ENCODE data around the gene FER. TPM values are rescaled to one million over a fixed set of nuclear protein-coding genes. Genes with fewer than 3 reads are reported as not detected.
"Not testable (repeated sequence)": the region's sequence is repeated elsewhere in the genome, so short reads cannot be mapped to it uniquely, and the experiment has no call there.

The FER gene
- total RNA-seq, 1 experiment from 2014 or later = 18.0 TPM

DNA sequence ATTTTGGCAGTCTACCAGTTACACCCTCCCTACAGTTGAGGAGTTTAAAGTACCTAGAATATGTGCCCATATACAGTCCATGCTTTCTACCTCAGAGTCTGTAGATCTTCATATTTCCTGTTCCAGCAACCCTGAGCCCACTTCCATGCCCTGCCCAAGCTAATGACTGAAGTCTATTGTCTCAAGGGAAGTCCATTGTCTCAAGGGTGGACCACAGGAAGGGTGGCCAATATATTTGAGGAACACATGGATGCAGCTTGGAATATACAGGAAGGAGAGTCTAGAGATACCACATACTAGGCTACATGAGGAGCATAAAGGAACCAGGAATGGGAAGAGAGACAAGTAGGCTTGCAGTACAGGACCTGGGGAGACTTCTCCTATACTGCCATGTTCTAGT, 274.4 kb downstream of the FER start:
- Histone ChIP-seq H3K9me3 (ENCODE audit: control insufficient read depth, low read depth, low read length) (no peaks in the 10 kb centered on the region), H2BK20ac (ENCODE audit: low read depth, low read length, poor library complexity, severe bottlenecking) (no peak overlapping the region), H2BK15ac (ENCODE audit: low read depth, low read length) (no peak overlapping the region), H3T11ph (ENCODE audit: low read length) (no peak overlapping the region), H3K23me2 (ENCODE audit: insufficient read length, low read depth, low read length, poor library complexity, severe bottlenecking) (no peaks in the 10 kb centered on the region), H2BK120ac (ENCODE audit: low read depth, low read length, poor library complexity, severe bottlenecking) (no peak overlapping the region), H3K18ac (ENCODE audit: insufficient read length, low read depth, low read length) (no peak overlapping the region), H4K8ac (replicated peaks; ENCODE audit: insufficient read length, low read depth, low read length) (no peak overlapping the region), H3K27ac (ENCODE audit: insufficient read length, low read depth, low read length) (no peak overlapping the region), H3K4me1 (ENCODE audit: insufficient read depth, low read length) (no peaks in the 10 kb centered on the region), H3K4ac (ENCODE audit: low read depth, low read length) (no peak overlapping the region), H3K9ac (ENCODE audit: extremely low read depth, insufficient read length, low read length) (no peak overlapping the region), H3K79me1 (ENCODE audit: insufficient read depth, low read depth, low read length, poor library complexity, severe bottlenecking) (no peaks in the 10 kb centered on the region), H2BK12ac (ENCODE audit: insufficient read length, low read depth, low read length) (no peak overlapping the region), H3K4me2 (ENCODE audit: insufficient read depth, insufficient read length, low read length) (no peak overlapping the region), H3K27me3 (ENCODE audit: insufficient read depth, low read length) (no peaks in the 10 kb centered on the region), H3K56ac (ENCODE audit: insufficient read length, low read depth, low read length) (no peak overlapping the region), H4K20me1 (ENCODE audit: control insufficient read depth, insufficient read depth, insufficient read length) (no peaks in the 10 kb centered on the region), H3K23ac (ENCODE audit: insufficient read length, low read depth, low read length) (no peak overlapping the region), H3K79me2 (ENCODE audit: insufficient read depth, low read length) (no peaks in the 10 kb centered on the region), H4K5ac (ENCODE audit: insufficient read length, low read depth, low read length) (no peak overlapping the region), H2AFZ (ENCODE audit: low read length) (no peak overlapping the region), H2BK5ac (ENCODE audit: insufficient read length, low read length) (no peak overlapping the region), H3K14ac (ENCODE audit: insufficient read depth, low read length) (no peak overlapping the region), H4K91ac (ENCODE audit: insufficient read length, low read depth, low read length) (no peak overlapping the region), H2AK5ac (ENCODE audit: insufficient read length, low read length) (no peak overlapping the region)
- no peak overlapping the region for H3K27ac Mint-ChIP-seq
- TF ChIP-seq, protein P1, sequence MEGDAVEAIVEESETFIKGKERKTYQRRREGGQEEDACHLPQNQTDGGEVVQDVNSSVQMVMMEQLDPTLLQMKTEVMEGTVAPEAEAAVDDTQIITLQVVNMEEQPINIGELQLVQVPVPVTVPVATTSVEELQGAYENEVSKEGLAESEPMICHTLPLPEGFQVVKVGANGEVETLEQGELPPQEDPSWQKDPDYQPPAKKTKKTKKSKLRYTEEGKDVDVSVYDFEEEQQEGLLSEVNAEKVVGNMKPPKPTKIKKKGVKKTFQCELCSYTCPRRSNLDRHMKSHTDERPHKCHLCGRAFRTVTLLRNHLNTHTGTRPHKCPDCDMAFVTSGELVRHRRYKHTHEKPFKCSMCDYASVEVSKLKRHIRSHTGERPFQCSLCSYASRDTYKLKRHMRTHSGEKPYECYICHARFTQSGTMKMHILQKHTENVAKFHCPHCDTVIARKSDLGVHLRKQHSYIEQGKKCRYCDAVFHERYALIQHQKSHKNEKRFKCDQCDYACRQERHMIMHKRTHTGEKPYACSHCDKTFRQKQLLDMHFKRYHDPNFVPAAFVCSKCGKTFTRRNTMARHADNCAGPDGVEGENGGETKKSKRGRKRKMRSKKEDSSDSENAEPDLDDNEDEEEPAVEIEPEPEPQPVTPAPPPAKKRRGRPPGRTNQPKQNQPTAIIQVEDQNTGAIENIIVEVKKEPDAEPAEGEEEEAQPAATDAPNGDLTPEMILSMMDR (conservative IDR thresholded peaks at IDR 0.05) = no peak
- no peak for DNase-seq
- H3K27me3 Mint-ChIP-seq (ENCODE audit: low read depth) = no peaks in the 10 kb centered on the region
- no peaks in the 10 kb centered on the region for H3K4me1 Mint-ChIP-seq
- peaks cover 3 to 10% (median 8%) of the 10 kb centered on the region in 3 experiments; a peak in 6 of 7 replicates for H3K36me3 Mint-ChIP-seq (ENCODE audit: insufficient read depth in 1 of 3, low read depth in 3 of 3)
- peaks cover 0 to 3% of the 10 kb centered on the region in 2 experiments; a peak in 2 of 5 replicates for H3K9me3 Mint-ChIP-seq
- H3K4me3 Mint-ChIP-seq = no peak overlapping the region

DNA sequence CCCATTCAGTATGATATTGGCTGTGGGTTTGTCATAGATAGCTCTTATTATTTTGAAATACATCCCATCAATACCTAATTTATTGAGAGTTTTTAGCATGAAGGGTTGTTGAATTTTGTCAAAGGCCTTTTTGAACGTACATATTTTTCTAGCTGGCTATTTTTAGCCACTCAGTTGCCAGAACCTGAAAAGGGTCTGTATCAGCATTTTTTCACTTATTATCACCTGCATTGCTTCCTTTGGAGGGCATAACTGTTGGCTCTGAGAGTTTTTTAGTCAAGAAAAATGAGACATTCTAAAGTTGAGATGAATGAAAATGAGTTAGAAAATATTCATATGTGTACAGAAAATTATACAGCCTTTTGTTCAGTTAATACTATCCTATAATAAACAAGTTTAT, 278.0 kb downstream of the FER start:
- not testable (repeated sequence) for H3K4me1 Mint-ChIP-seq; H2BK15ac ChIP-seq (ENCODE audit: low read depth, low read length); H3K79me2 ChIP-seq (ENCODE audit: insufficient read depth, low read length); H4K5ac ChIP-seq (ENCODE audit: insufficient read length, low read depth, low read length); H3K23ac ChIP-seq (ENCODE audit: insufficient read length, low read depth, low read length); H3K56ac ChIP-seq (ENCODE audit: insufficient read length, low read depth, low read length); H3K27me3 ChIP-seq (ENCODE audit: insufficient read depth, low read length); H3K4me3 Mint-ChIP-seq; H3K9me3 Mint-ChIP-seq; DNase-seq; H3K27ac Mint-ChIP-seq; H2AFZ ChIP-seq (ENCODE audit: low read length); H2BK12ac ChIP-seq (ENCODE audit: insufficient read length, low read depth, low read length); H4K91ac ChIP-seq (ENCODE audit: insufficient read length, low read depth, low read length); H3K9ac ChIP-seq (ENCODE audit: extremely low read depth, insufficient read length, low read length); H3K9me3 ChIP-seq (ENCODE audit: control insufficient read depth, low read depth, low read length); H3K27ac ChIP-seq (ENCODE audit: insufficient read length, low read depth, low read length); H2BK20ac ChIP-seq (ENCODE audit: low read depth, low read length, poor library complexity, severe bottlenecking); H2BK5ac ChIP-seq (ENCODE audit: insufficient read length, low read length); H4K8ac ChIP-seq (replicated peaks; ENCODE audit: insufficient read length, low read depth, low read length); H3K18ac ChIP-seq (ENCODE audit: insufficient read length, low read depth, low read length); H3K27me3 Mint-ChIP-seq (ENCODE audit: low read depth); H3K4ac ChIP-seq (ENCODE audit: low read depth, low read length); H2BK120ac ChIP-seq (ENCODE audit: low read depth, low read length, poor library complexity, severe bottlenecking); H3K4me1 ChIP-seq (ENCODE audit: insufficient read depth, low read length); H3K4me2 ChIP-seq (ENCODE audit: insufficient read depth, insufficient read length, low read length); H3K79me1 ChIP-seq (ENCODE audit: insufficient read depth, low read depth, low read length, poor library complexity, severe bottlenecking); H3K23me2 ChIP-seq (ENCODE audit: insufficient read length, low read depth, low read length, poor library complexity, severe bottlenecking); H2AK5ac ChIP-seq (ENCODE audit: insufficient read length, low read length); H4K20me1 ChIP-seq (ENCODE audit: control insufficient read depth, insufficient read depth, insufficient read length); H3T11ph ChIP-seq (ENCODE audit: low read length); H3K14ac ChIP-seq (ENCODE audit: insufficient read depth, low read length)
- H3K36me3 Mint-ChIP-seq (ENCODE audit: insufficient read depth in 1 of 3, low read depth in 3 of 3) = peaks cover 3 to 10% (median 8%) of the 10 kb centered on the region in 3 experiments; a peak in 6 of 7 replicates
- WGBS (ENCODE audit: extremely low coverage, insufficient read length, low lambda C conversion rate) = no CpG with 5 or more reads among the region's 1 CpG
